D721Med (cell line): ENCODE data around the gene PRKN.

Experiments
- DNase-seq: peaks from one replicate; pipeline ENCODE4 v3.0.0; 2011; ENCODE audit warnings: low spot score; ENCODE audit not compliant: insufficient read length
- FAIRE-seq: peaks from 2 replicates; lab custom pipeline; 2011; peaks lifted over from hg19 to GRCh38; lab: Jason Lieb, UNC
- TF ChIP-seq, protein P1 (sequence below): IDR thresholded peaks from 2 replicates; pipeline ENCODE4 v1.5.1; 2012; ENCODE audit warnings: mild to moderate bottlenecking, control low read depth; ENCODE audit not compliant: insufficient read depth; ENCODE audit errors: missing control alignments

PRKN gene

DNA sequence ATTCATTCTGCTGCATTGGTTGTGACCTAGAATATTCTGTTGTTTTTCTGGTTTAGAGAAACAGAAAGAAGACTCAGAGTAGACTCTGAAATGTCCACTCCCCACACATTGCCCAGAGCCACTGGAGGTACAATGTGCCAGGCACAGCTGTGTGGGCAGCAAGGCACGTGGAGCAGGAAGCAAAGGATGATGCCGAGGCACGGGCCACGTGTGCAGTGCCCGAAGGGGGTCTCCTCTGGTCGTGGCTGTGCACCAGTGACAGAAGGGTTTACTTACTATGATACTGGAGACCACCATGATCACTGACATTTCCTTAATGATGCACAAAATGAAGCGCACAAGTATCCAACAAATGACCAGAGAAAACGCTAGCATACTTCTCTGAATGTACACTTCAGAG lies 488.9 kb downstream of the PRKN start:
- TF ChIP-seq, protein P1, sequence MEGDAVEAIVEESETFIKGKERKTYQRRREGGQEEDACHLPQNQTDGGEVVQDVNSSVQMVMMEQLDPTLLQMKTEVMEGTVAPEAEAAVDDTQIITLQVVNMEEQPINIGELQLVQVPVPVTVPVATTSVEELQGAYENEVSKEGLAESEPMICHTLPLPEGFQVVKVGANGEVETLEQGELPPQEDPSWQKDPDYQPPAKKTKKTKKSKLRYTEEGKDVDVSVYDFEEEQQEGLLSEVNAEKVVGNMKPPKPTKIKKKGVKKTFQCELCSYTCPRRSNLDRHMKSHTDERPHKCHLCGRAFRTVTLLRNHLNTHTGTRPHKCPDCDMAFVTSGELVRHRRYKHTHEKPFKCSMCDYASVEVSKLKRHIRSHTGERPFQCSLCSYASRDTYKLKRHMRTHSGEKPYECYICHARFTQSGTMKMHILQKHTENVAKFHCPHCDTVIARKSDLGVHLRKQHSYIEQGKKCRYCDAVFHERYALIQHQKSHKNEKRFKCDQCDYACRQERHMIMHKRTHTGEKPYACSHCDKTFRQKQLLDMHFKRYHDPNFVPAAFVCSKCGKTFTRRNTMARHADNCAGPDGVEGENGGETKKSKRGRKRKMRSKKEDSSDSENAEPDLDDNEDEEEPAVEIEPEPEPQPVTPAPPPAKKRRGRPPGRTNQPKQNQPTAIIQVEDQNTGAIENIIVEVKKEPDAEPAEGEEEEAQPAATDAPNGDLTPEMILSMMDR, result no peak
- DNase-seq (no peak), FAIRE-seq (no peak)

DNA sequence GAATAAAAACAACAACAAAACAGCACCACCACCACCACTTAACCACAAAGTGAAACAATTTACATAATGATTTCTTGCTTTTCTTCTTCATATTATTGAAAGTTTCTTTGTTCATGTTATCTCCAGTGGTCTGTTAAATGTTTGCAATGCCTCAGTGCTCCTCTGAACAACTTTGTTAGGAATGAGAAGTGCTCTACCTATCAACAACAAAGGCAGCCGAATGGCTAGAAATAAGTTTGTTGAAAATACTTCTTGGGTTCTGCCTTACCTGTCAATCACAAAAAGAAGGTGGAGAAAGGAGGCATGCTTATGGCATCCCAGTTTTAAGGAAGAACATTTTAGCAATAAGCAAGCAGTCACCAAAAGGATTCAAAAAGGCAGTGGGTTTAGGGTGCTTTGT lies 490.2 kb downstream of the PRKN start:
- FAIRE-seq, result no peak

DNA sequence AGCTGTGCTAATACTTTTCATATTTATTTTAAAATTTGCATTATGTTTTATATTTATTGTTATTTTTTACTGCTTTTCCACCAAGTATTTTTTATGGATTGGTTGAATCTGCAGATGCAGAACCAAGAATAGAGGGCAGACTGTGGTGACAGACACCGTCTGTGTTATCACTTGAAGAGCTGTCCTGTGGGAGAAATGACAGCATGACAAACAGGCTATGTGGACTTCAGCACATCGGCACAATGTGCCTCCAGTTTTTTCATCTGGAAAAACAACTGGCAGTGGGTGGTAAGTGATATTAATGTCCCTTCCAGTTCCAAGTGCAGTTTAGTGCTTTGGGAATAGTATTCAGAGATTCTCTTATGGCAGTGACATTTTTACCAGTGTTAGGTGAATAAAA lies 492.9 kb downstream of the PRKN start:
- DNase-seq, result no peak
- FAIRE-seq, result no peak
- TF ChIP-seq, protein P1, result no peak

More for the DNA sequence above, 490.2 kb downstream of the PRKN start:
- TF ChIP-seq, protein P1, result no peak
- DNase-seq, result no peak

DNA sequence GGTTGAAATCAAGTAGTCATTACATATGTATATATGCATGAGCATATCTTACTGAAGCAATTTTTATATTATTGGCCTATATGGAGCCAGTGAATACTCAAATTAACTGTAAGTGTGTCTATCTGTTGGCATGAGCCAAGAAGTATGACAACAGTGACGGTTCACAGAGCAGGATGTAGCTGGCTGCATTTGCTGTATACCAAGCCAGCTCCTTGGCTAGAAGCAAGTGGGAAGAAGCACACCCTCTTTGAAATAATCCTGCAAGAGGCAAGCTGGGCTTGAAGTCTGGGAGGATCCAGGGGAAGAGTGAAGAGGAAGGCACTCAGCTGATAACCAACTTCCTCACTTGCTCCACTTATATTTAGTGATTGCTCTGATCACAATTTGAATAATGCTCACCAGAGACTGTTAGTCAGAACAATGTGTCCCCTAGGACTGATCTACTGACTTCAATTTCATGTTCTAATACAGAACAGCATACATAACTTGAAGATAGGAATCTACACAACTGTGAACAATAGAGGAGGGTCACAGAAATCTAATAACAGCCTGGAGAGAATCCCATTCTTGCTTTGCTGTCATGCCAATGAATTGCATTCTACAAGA lies 497.3 kb downstream of the PRKN start:
- FAIRE-seq (no peak), DNase-seq (no peak)
- TF ChIP-seq, protein P1, result no peak

DNA sequence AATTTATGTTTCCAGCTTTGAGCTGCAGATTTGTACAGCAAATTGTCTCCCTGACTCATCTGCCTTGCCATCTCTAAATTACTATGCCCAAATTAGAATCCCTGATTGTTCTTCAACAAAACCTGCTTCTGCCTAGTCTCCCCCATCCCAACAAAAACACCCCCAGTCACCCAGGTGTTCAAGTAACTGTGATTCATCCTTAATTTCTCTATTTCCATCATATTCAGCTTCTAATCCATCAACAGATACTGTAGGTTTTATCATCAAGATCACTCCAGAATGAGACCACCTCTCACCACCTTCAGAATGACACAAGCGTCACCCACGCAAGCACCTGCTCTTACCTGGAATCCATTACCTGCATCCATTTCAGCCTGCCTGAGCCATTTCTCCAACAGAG lies 498.5 kb downstream of the PRKN start:
- FAIRE-seq (no peak), DNase-seq (no peak)
- TF ChIP-seq, protein P1, result no peak

DNA sequence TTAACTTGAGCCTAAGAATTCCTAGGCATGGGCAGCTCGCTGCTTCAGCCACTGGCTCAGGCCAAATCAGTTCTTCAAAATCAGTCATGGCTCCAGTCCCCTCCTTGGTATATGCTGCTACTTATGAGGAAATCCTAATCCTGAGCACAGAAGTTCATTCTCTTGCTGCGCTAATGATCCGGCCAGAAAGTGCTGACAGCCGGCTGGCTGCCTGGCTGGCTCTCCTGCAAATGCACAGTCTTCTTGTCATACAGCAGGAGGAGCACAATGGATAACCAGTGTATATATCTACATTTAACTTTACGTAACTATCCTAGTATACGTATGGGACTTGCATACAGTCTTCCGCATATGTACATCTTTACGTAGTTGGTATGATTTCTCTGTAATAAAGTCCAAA lies 500.8 kb downstream of the PRKN start:
- FAIRE-seq, result no peak
- TF ChIP-seq, protein P1, result no peak
- no peak for DNase-seq

DNA sequence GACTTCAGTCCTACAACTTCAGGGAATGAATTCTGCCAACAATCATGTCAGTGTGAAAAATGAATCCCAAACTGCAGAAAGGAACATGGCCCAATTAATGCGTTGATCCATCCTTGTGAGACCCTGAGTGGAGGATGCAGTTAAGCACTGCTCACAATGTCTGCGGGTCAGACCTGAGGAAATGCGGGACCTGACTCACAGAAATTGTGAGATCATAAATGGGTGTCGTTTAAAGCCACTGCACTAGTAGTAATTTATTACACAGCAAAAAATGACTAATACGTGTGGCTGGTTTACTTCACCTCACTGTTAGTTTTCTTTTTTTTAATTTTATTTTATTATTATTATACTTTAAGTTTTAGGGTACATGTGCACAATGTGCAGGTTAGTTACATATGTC lies 505.0 kb downstream of the PRKN start:
- no peak for FAIRE-seq

More for the DNA sequence above, 505.0 kb downstream of the PRKN start:
- DNase-seq, result no peak
- TF ChIP-seq, protein P1, result no peak
